Spleen (tissue), 11 donors: ENCODE data around the gene KLHL30. TPM values are rescaled to one million over a fixed set of nuclear protein-coding genes. Genes with fewer than 3 reads are reported as not detected.

Experiments
- DNase-seq: peaks from one replicate; pipeline ENCODE4 v3.0.0-alpha.2; 2020
- H3K27ac ChIP-seq, 8 donors: fragments of 200-600 bp; sonication (generic) in 7 of 8; 1 replicate in 4 of 8; 2 replicates in 4 of 8; pipeline versions ENCODE4 v1.5.0 to v1.8.0; 2016 to 2021; ENCODE audit warnings: inconsistent platforms in 4 of 8, mild to moderate bottlenecking in 4 of 8, moderate library complexity in 1 of 8
- H3K27me3 ChIP-seq, 7 donors: fragments of 200-600 bp; sonication (generic) in 6 of 7; replicated peaks in 1 of 7; 1 replicate in 4 of 7; 2 replicates in 3 of 7; pipeline versions ENCODE4 v1.5.0 to v1.8.0; 2016 to 2021; ENCODE audit warnings: inconsistent platforms in 3 of 7, mild to moderate bottlenecking in 1 of 7
- H3K36me3 ChIP-seq, 6 donors: fragments of 200-600 bp; sonication (generic) in 5 of 6; 1 replicate in 4 of 6; 2 replicates in 2 of 6; pipeline versions ENCODE4 v1.5.0 to v1.8.0; 2016 to 2021; ENCODE audit warnings: inconsistent platforms in 2 of 6
- H3K4me1 ChIP-seq, 6 donors: fragments of 200-600 bp; sonication (generic) in 5 of 6; 1 replicate in 3 of 6; 2 replicates in 3 of 6; pipeline versions ENCODE4 v1.5.0 to v1.8.0; 2016 to 2021; ENCODE audit warnings: inconsistent platforms in 3 of 6
- H3K4me3 ChIP-seq, 8 donors: fragments of 200-600 bp; sonication (generic) in 7 of 8; 1 replicate in 4 of 8; 2 replicates in 4 of 8; pipeline versions ENCODE4 v1.5.0 to v1.8.0; 2016 to 2021; ENCODE audit warnings: inconsistent platforms in 4 of 8, mild to moderate bottlenecking in 4 of 8, moderate library complexity in 2 of 8
- H3K9me3 ChIP-seq, 8 donors: fragments of 200-600 bp; sonication (generic) in 7 of 8; 1 replicate in 4 of 8; 2 replicates in 4 of 8; pipeline versions ENCODE4 v1.5.0 to v1.8.0; 2016 to 2021; ENCODE audit warnings: inconsistent platforms in 4 of 8
- POLR2A ChIP-seq, 3 donors: fragments of 450-650 bp; IDR thresholded peaks; one replicate each; pipeline ENCODE4 v1.5.1; 2017; ENCODE audit warnings: antibody characterized with exemption in 3 of 3, mild to moderate bottlenecking in 1 of 3
- POLR2AphosphoS5 ChIP-seq, 3 donors: sonication (generic); formaldehyde crosslinking; IDR thresholded peaks; one replicate each; pipeline ENCODE4 v1.5.1; 2017; ENCODE audit warnings: antibody characterized with exemption in 3 of 3
- WGBS, 5 donors: extraction: QIAGEN DNeasy Blood & Tissue Kit in 3 of 5; methylation state at CpG; one replicate each; pipeline versions ENCODE4 v1.1.5 to v1.1.7; 2013 to 2018; 5-methylcytosine and 5-hydroxymethylcytosine counted together
- intact Hi-C: fragments of 100-400 bp; cut with DNase I; formaldehyde crosslinking; loops from one replicate; pipeline ENCODE4 v1.15.0; 2023; ENCODE audit warnings: low total_unique reads
- polyA plus RNA-seq, 3 donors: library from polyadenylated mRNA; stranded (reverse); fragments of 200-250 nt; gene quantifications; one replicate each; pipeline ENCODE4 v1.2.1, GENCODE V29; 2013
- total RNA-seq, 7 donors: library from RNA; depleted of rRNA in 3 of 7; stranded (reverse); fragments of >200 nt in 3 of 7; fragmentation: NEBNext Ultra II Directional in 4 of 7; extraction: Animal tissue kit (Norgen Biotek cat#: 25700) in 4 of 7; gene quantifications; one replicate each; pipeline versions ENCODE4 v1.1.0 to v1.2.1, GENCODE V29; 2016 to 2021
- TF ChIP-seq, protein P1 (sequence below), 11 experiments: fragments of 200-600 bp in 7 of 11; fragments of 450-650 bp in 4 of 11; sonication (generic) in 4 of 11; IDR thresholded peaks in 8 of 11; conservative IDR thresholded peaks in 3 of 11; 1 replicate in 7 of 11; 2 replicates in 4 of 11; pipeline versions ENCODE4 v1.4.0 to v1.8.0; 2016 to 2021; ENCODE audit warnings: antibody characterized with exemption in 11 of 11, inconsistent platforms in 4 of 11, mild to moderate bottlenecking in 1 of 11
- donor health status: healthy with polysubstance abuse.
- donor health status: DM: no; HTN: no; CAD: no; lungs with moderate emphysema.
- donor health status: DM: no; HTN: no; CAD: no.
- donor health status: Bipolar disorder and iron deficiency.
- donor health status: healthy.
- donor health status: DM: no; HTN: no; CAD: no.
- donor health status: DM: yes; HTN: yes; CAD: no.

KLHL30 gene
- total and polyA plus RNA-seq, 10 donors: 0.09 to 0.85 (median 0.23) TPM; not detected in 2

GRCh38 chr2:238145851-238146250 is 7.4 kb downstream of the KLHL30 start:
- H3K27me3 ChIP-seq: no peaks in the 10 kb centered on the region
- no peak overlapping the region for H3K27ac ChIP-seq
- 72 to 83% (median 78%) methylated on average over 3 to 12 of the region's 12 CpGs for WGBS, 5 donors
- TF ChIP-seq POLR2AphosphoS5 (IDR thresholded peaks at IDR 0.05) (no peak), POLR2A (IDR thresholded peaks at IDR 0.05) (no peak)
- TF ChIP-seq, protein P1, sequence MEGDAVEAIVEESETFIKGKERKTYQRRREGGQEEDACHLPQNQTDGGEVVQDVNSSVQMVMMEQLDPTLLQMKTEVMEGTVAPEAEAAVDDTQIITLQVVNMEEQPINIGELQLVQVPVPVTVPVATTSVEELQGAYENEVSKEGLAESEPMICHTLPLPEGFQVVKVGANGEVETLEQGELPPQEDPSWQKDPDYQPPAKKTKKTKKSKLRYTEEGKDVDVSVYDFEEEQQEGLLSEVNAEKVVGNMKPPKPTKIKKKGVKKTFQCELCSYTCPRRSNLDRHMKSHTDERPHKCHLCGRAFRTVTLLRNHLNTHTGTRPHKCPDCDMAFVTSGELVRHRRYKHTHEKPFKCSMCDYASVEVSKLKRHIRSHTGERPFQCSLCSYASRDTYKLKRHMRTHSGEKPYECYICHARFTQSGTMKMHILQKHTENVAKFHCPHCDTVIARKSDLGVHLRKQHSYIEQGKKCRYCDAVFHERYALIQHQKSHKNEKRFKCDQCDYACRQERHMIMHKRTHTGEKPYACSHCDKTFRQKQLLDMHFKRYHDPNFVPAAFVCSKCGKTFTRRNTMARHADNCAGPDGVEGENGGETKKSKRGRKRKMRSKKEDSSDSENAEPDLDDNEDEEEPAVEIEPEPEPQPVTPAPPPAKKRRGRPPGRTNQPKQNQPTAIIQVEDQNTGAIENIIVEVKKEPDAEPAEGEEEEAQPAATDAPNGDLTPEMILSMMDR (IDR thresholded peaks at IDR 0.05 in 8 of 11, conservative IDR thresholded peaks at IDR 0.05 in 3 of 11): no peak
- DNase-seq: no peak
- peaks cover 0 to 10% (median 0%) of the 10 kb centered on the region in 6 donors for H3K4me1 ChIP-seq
- no peak overlapping the region for H3K4me3 ChIP-seq
- no peaks in the 10 kb centered on the region for H3K36me3 ChIP-seq
- intact Hi-C loops: no loop called here
- H3K9me3 ChIP-seq: no peaks in the 10 kb centered on the region

DNA sequence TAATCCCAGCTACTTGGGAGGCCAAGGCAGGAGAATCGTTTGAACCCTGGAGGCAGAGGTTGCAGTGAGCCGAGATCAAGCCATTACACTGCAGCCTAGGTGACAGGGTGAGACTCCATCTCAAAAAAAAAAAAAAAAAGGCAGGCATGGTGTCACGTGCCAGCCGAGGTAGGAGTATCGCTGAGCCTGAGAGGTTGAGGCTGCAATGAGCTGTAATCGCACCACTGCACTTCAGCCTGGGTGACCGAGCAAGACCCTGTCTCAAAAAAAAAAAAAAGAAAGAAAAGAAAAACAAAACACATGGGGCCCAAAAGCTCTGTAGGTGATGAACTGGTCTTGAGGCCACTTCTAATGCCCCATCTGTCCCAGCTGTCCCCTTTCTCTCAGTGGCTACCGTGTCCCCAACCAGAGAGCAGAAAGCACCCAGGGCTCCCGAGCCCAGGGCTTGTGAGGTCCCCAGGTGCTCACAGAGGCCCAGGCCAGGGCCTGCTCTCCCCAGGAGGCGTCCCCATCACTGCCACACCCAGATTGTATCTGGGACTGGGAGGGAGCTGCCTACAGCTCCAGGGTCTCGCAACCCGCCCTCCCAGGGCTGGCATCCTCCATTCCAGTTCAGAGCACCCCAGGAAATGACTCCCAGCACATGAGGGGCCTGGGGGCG is 8.5 kb downstream of the KLHL30 start:
- H3K9me3 ChIP-seq: no peaks in the 10 kb centered on the region
- H3K4me3 ChIP-seq: no peak overlapping the region
- TF ChIP-seq, protein P1 (IDR thresholded peaks at IDR 0.05 in 8 of 11, conservative IDR thresholded peaks at IDR 0.05 in 3 of 11): no peak
- no peaks in the 10 kb centered on the region for H3K27me3 ChIP-seq
- H3K4me1 ChIP-seq: peaks cover 0 to 10% (median 0%) of the 10 kb centered on the region in 6 donors
- H3K27ac ChIP-seq: no peak overlapping the region
- no peaks in the 10 kb centered on the region for H3K36me3 ChIP-seq
- DNase-seq: no peak
- WGBS, 5 donors: 80 to 88% (median 85%) methylated on average over 10 to 13 of the region's 13 CpGs
- intact Hi-C loops: no loop called here

DNA sequence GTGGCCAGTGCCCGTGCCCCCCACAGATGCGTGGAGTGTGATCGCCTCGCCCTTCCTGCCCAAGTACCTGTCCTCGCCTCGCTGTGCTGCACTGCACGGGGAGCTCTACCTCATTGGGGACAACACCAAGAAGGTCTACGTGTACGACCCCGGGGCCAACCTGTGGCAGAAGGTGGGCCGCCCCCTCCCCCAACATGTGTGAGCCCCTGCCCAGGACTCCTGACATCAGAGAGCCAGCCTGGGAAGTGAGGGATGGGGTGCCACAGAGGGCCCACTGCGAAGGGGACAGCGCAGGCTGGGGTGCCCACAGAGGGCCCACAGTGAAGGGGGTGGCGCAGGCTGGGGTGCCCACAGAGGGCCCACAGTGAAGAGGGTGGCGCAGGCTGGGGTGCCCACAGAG is 10.5 kb downstream of the KLHL30 start:
- Histone ChIP-seq H3K36me3 (no peaks in the 10 kb centered on the region), H3K4me1 (peaks cover 0 to 10% (median 0%) of the 10 kb centered on the region in 6 donors), H3K27ac (no peak overlapping the region), H3K4me3 (no peak overlapping the region), H3K27me3 (no peaks in the 10 kb centered on the region), H3K9me3 (no peaks in the 10 kb centered on the region)
- intact Hi-C loops: no loop called here
- DNase-seq: no peak
- WGBS, 5 donors: 88 to 93% (median 92%) methylated on average over 14 to 15 of the region's 15 CpGs
- TF ChIP-seq, protein P1 (IDR thresholded peaks at IDR 0.05 in 8 of 11, conservative IDR thresholded peaks at IDR 0.05 in 3 of 11): no peak
- TF ChIP-seq POLR2AphosphoS5 (IDR thresholded peaks at IDR 0.05) (no peak), POLR2A (IDR thresholded peaks at IDR 0.05) (no peak)

DNA sequence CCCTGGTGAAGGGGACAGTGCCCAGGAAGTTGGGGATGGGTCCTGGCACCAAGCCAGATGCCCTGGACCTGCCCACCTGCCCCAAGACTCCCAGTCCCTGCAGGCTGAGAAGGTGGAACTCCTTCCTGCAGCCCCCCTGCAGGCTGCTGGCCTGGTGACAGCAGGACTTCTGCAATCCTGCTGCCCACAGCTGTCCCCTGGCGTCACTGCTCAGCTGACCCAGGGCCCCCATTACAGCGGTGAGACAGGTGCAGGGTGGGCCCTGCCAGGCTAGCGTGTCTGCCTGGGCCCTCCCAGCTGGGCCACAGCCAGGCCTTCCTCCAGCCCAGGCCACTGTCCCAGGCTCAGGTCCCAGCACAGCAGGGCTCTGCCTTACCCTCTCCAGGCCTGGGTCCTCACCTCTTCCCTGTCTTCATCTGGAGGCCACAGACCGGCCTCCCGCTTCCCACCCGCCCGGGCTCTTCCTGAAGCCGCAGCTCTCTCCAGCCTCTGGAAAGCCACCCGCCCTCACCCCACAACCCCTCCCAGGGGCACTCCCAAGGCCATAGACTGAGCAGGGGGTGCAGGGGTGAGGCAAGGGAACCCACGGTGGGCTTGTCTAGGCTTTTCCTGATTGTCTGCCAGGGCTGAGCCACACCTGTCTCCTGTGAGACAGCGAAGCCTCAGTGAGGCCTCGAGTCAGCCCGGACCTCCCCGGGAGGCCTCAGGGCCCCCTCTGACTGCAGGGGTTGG is 11.5 kb downstream of the KLHL30 start:
- Histone ChIP-seq H3K27me3 (no peaks in the 10 kb centered on the region), H3K27ac (no peak overlapping the region), H3K36me3 (no peaks in the 10 kb centered on the region), H3K4me3 (no peak overlapping the region), H3K4me1 (peaks cover 0 to 10% (median 0%) of the 10 kb centered on the region in 6 donors), H3K9me3 (no peaks in the 10 kb centered on the region)
- no peak for DNase-seq
- 73 to 82% (median 77%) methylated on average over 10 to 14 of the region's 14 CpGs for WGBS, 5 donors
- intact Hi-C loops: no loop called here
- TF ChIP-seq POLR2AphosphoS5 (IDR thresholded peaks at IDR 0.05): no peak
- TF ChIP-seq, protein P1 (IDR thresholded peaks at IDR 0.05 in 8 of 11, conservative IDR thresholded peaks at IDR 0.05 in 3 of 11): no peak
- TF ChIP-seq POLR2A (IDR thresholded peaks at IDR 0.05): no peak
